Peyer's patch (tissue), 4 donors: ENCODE results near the gene FZD1.

ENCODE experiments used
- CTCF ChIP-seq, 6 experiments: fragments of 450-650 bp in 4 of 6; fragments of 200-600 bp in 2 of 6; sonication (generic) in 1 of 6; IDR thresholded peaks; one replicate each; pipeline ENCODE4 v1.5.1; 2017 to 2019; ENCODE audit warnings: antibody characterized with exemption in 6 of 6, mild to moderate bottlenecking in 3 of 6, moderate library complexity in 1 of 6
- POLR2A ChIP-seq, 2 donors: fragments of 450-650 bp; IDR thresholded peaks; one replicate each; pipeline ENCODE4 v1.5.1; 2017; ENCODE audit warnings: antibody characterized with exemption in 2 of 2, mild to moderate bottlenecking in 2 of 2, moderate library complexity in 2 of 2

DNA sequence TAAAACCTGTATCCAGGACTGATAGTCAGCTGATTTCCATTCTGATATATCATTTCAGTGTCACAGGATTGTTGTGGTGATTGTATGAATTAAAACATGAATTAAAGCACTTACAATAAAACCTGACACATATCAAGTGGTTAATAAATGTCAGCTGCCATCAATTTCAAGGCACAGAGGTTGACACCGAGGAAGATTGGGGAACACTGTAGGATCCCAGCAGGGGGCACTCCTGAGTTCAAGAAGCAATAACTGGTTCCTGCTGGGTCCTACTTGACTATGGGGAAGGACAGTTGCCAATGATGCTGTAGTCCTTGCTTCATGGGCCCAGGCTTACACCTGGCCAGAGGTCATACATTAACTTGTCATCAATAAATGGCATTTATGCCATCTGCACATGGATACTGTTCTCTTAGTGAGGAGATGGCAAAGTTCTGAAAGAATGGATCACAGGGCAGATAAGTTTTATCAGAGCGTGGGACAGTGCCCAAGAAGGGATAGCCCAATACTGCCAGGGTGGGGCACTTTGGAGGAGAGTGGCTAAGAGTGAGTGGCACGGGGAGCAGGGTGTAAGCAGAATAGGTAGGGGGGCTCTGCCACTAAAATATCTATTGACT is 24.1 kb downstream of the FZD1 start:
- TF ChIP-seq POLR2A (IDR thresholded peaks at IDR 0.05) (no peak), CTCF (IDR thresholded peaks at IDR 0.05) (peak in 4 of 6 experiments; percentile 42 to 52 (median 46))
